Measurements from ENCODE around the gene SLC4A4.

DNA sequence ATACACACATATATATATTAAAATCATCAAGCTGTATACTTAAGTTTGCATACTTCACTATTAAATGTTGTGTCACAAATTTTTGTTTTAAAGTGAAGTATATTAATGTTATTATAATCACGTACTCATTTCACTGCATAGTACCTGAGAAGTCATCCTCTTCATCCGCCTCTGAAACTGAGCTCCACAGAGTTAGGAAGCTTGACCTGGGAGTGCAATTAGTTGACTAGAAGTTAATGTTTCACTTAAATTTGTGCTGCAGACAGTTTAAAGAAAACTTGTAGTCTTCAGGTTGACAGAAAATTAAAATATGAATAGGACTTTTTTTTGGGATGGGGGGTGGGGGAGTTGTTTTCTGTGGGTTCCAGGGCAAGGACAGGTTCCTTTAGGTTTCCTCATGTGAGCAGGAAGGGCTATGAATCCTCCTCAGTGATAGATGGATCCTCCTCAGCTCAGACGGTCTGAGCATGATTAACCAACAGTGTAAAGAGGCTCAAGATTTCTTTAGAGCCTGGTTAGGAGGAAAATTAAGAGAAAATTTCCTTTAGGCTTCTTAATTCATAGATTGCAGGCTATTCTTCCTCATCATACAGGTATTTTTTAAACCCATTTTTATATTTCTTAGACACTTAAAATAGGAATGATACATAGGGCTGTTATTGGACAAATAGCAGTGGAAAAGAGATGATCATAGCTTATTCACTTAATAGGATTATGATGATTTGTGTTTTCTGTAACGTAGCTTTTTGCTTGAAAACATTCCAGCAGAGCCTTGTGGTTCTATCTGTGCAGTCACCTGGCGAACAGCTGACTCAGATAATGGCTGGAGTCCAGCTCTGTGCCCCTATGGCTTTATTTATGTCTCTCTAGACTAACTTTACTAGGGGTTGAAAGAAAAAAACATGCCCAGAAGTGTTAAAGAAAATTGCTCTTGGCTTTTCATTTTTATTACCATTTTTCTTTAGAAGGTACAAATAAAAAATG, 102.7 kb downstream of the SLC4A4 start:
- TF ChIP-seq CTCF (IDR thresholded peaks at IDR 0.05) (no peak), ATF3 (CRISPR knock-in tag; conservative IDR thresholded peaks at IDR 0.05) (no peak), ZNF396 (CRISPR knock-in tag; IDR thresholded peaks at IDR 0.05; ENCODE audit: borderline replicate concordance) (no peak)
